GM19035 (cell line): ENCODE measurements around the gene ZNF653.

Experiments
- ATAC-seq: cut with Tn5 transposase; IDR thresholded peaks from one replicate; pipeline ENCODE4 v1.9.1; 2021; ENCODE audit not compliant: unreplicated experiment

ZNF653 gene, protein sequence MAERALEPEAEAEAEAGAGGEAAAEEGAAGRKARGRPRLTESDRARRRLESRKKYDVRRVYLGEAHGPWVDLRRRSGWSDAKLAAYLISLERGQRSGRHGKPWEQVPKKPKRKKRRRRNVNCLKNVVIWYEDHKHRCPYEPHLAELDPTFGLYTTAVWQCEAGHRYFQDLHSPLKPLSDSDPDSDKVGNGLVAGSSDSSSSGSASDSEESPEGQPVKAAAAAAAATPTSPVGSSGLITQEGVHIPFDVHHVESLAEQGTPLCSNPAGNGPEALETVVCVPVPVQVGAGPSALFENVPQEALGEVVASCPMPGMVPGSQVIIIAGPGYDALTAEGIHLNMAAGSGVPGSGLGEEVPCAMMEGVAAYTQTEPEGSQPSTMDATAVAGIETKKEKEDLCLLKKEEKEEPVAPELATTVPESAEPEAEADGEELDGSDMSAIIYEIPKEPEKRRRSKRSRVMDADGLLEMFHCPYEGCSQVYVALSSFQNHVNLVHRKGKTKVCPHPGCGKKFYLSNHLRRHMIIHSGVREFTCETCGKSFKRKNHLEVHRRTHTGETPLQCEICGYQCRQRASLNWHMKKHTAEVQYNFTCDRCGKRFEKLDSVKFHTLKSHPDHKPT

DNA sequence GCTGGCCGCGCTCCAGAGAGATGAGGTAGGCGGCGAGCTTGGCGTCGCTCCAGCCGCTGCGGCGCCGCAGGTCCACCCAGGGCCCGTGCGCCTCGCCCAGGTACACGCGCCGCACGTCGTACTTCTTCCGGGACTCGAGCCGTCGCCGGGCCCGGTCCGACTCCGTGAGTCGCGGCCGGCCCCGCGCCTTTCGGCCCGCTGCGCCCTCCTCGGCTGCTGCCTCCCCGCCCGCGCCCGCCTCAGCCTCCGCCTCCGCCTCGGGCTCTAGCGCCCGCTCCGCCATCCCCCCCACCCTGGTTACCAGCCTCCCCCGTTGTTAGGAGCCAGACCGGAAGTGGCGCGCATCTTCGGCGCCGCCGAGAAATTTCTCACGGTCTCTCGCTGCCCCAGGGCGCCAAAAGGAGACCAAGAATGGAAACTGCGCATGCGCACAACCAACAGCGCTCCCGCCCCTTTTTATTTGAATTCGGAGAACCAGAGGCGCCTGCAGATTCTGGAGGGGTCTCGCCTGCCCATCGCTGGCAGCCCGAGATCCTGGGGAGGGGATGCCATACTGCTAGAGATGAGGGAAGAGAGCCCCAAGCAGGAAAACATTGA is at the start of gene ZNF653:
TSS of gene ZNF653 (minus strand) at position 336 of the 597 bp plus-strand sequence. CDS start at position 283, 53 bp downstream.
- peak; percentile 56 for ATAC-seq

DNA sequence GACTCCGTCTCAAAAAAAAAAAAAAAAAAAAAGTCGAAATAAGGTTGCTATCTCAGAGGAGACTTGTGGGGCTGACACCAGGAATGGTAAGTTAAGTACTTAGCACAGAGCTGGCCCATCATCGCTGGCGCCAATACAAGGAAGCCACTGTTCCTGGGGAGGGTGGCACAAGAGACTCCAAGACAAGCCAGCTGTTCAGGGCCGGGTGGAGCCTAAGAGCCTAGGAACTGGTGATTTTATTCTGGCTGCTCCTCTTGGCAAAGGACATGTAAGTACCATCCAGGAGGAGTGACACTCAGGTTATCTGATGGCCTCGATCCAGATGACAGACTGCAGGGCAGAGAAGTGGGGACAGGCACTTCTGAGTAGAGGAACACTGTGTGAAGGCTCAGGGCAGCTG is 49.6 kb upstream of the ZNF653 start:
- no peak for ATAC-seq

DNA sequence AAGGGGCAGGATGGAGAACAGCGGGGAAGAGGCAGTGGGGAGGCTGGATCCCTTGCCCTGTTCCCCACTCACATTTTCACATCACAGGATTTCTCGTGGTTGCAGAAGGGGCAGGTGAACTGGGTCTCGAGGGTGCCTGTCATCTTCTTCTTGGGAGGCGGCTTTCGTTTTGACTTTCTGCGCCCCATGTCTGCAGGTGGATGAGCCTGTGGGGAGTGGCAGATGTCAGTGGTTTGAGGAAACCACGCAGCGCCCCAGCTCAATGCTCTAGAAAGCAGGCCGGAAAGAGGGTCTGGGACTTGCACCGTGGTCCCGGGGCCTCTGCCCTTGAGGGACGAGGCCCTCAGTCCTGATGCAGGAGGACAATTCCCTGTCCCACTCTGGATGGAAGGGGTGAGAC is 48.5 kb upstream of the ZNF653 start:
- ATAC-seq = no peak

DNA sequence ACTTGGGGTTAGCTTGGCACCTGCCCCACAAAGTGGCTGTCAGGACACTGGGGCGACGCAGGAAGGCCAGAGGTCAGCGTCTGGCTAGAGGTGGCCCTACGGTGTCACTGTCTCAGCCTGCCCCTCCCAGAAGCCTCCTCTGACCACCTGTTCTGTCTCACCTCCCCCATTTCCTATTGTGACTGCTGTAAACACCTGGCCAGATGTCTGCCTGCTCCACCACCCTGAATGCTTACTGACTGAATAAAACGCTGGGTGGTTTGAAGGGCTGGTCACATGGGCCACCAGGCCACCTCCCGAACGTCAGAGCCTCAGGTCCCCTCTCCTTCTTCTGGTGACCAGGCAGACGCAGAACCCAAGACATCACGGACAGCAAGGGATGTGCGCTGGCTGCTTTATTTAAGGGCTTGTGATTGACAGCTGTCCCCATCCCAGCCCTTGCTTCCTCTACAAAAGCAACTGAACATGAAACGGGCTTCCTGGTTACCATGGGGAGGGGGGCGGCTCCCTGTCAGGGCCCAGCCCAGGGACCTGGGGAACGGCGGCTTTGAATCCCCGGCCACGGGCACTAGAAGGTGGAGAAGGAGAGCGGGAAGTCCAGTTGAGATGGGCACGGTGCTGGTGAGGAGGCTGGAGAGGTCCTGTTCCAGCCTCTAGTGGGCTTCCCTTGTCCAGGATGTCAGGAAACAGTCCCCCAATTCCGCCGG is 47.2 kb upstream of the ZNF653 start:
- ATAC-seq = no peak

DNA sequence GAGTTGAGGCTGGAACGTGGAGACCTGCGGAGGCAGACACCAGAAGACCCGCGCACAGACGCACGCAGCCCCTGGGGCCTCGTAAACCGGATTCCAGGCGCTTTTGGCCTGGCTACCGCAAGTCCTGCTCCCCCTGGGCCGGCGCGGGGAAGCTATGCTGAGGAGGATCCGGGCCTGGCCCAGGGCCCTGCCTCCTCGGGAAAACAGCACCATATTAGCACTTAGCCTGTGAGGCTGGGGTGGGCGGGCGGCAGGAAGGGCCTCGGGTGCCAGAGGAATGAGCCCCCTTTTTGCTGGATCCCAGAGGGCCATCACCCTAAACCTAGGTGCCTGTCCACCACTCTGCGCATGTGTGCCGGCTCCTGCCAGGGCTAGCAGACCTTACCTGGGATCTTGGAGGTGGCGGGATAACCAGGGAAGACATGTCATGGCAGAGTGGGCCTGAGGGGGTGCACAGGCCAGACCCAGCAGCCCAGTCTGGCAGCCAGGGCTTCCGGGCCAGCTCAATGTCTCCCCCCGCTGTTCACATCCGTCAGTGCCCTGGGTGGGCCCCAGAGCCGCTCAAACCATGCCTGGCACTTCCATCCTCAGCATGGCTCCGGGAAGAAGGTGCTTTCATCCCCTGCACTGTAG is 46.1 kb upstream of the ZNF653 start:
- no peak for ATAC-seq

DNA sequence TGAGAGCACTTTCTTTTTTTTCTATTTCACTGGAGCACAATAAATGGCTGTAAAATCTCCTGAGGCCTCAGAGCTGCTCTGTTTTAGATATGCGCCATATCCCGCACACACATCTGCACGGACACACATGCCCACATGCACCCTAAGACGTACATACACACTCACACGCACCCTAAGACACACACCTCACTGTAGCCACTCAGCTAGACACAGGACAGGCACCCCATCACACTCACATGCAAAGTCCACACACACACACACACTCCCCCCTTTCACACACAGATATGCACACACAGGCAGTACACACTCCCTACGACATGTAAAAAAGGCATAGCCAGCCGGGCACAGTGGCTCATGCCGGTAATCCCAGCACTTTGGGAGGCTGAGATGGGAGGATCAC is 44.6 kb upstream of the ZNF653 start:
- ATAC-seq = no peak

DNA sequence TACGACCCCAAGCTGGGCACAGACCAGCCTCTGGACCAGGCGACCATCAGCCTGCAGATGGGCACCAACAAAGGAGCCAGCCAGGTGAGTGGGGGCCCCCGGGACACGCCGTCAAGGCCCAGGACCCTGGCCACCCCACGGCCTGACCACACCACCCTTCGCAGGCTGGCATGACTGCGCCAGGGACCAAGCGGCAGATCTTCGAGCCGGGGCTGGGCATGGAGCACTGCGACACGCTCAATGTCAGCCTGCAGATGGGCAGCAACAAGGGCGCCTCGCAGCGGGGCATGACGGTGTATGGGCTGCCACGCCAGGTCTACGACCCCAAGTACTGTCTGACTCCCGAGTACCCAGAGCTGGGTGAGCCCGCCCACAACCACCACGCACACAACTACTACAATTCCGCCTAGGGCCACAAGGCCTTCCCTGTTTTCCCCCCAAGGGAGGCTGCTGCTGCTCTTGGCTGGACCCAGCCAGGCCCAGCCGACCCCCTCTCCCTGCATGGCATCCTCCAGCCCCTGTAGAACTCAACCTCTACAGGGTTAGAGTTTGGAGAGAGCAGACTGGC is 43.8 kb upstream of the ZNF653 start:
- no peak for ATAC-seq

DNA sequence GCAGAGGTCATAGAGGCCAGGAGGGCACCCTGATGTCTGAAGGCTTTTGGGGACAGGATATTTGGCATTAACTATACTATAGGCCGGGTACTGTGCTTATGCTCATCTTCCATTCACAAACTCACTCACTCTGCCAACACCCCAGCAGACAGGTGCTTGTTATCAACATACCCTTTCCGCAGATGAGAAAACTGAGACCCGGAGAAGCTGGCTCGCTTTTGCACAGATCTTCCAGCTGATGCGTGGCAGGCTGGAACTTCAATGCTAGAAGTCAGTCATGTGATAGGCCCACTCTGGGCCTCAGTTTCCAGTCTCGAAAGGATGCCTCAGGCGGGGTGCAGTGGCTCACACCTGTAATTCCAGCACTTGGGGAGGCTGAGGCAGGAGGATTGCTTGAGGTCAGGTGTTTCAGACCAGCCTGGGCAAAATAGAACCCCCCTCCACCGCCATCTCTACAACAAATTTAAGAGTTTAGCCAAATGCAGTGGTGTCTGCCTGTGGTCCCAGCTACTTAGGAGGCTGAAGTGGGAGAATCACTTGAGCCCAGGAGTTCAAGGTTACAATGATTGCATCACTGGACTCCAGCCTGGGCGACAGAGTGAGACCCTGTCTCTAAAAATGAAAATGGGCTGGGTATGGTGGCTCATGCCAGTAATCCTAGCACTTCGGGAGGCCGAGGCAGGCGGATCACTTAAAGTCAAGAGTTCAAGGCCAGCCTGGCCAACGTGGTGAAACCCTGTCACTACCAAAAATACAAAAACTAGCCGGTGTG is 42.5 kb upstream of the ZNF653 start:
- ATAC-seq = no peak

DNA sequence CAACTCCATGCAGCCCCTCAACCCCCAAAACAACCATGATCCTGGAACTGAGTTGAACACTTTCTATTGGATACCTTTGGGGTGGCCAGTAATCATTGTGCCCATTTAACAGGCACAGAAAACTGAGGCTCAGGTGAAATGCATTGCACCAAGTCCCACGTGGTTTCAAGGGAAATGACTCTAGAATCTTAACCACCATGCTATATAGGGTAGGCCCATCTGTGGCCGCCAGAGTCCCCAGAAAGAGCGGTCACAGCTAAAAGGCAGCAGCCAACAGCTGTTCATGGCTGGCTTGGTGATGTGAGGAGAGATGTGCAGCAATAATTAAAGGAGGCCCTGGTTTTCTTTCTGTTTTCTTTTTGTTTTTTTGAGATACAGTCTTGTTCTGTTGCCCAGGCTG is 35.6 kb upstream of the ZNF653 start:
- ATAC-seq = no peak

DNA sequence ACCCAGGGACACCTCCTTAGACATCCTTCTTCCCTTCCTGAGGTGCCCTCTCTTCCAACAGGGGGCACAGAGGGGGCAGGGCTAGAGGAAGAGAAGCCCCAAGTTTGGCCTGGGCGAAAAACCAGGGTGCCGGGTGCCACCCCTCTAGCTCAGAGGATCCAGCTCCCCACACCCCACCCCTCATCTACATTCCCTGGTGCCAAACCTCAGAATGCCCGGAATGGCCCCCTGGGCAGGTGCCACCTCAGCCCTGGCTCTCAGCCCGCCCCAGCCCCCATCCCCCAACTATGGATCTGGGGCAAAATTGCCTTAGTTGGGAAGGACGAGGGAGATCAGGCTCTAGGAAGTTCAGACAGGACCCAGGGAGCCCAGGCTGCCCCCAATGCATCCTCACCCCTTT is 35.0 kb upstream of the ZNF653 start:
- no peak for ATAC-seq

DNA sequence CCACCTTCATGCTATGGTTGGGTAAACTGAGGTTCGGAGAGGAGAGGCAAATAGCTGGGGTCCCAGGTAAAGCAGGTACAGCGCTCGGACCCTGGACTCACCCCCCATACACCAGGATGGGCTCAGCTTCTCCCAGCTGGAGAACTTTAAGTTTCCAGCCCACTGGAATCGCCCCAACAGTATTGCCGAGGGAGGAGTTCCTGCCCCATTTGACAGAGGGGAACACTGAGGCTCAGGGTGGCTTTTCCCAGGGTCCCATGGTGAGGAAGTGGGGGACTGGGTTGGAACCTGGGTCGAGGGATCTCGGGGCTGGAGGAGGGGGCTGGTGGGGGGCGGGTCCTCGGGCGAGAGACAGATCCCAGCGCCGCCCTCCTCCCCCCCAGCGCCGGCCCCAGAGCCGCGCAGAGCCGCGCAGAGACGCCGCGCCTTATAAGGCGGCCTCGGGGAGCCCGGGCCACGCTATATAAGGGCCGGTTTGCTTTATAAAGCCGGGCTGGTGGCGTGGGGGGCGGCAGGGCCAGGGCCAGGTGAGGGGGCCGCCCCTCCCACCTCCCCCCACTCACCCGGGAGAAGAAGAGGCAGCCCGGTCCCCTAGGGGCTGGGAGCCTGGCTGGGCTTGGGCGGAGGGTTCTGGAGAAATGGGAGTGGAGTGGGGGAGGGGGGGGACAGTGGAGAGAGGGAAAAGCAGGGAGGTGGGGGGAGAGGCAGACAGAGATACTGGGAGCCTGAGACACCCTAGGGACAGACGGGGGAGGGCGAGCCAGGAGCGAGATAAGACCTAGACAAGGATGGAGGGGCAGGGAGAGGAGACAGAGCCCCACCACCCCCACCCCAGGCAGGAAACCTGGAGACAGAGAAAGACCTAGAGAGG is 34.1 kb upstream of the ZNF653 start:
- no peak for ATAC-seq

DNA sequence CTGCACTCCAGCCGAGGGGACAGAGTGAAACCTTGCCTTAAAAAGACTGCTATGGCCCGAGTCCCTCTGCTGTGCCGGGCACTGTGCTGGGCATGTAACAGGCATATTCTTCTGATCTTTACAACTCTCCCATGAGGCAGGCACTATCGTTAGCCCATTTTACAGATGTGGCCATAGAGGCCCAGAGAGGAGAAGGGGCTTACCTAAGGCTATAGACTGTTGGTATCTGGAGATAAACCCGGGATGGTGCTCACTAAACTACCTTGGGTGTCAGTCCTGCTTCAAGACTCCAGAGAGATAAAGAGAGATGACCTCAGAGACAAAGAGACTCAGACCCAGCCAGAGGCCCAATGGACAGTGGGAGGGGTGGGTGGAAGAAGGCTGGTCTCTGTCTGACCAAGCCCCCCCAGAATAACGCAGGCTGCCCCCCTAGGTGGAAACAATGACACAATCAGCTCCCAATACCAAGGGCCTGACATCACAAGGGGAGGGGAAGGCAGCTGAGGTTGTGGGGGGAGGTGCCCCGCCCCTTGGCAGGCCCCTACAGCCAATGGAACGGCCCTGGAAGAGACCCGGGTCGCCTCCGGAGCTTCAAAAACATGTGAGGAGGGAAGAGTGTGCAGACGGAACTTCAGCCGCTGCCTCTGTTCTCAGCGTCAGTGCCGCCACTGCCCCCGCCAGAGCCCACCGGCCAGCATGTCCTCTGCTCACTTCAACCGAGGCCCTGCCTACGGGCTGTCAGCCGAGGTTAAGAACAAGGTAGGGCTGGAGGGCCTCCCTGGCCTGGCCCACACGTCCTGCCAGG is 32.8 kb upstream of the ZNF653 start, which contains the start of gene CNN1:
TSS of gene CNN1 (plus strand) at position 620 of the 805 bp plus-strand sequence. CDS start at position 697, 77 bp downstream.
- no peak for ATAC-seq

DNA sequence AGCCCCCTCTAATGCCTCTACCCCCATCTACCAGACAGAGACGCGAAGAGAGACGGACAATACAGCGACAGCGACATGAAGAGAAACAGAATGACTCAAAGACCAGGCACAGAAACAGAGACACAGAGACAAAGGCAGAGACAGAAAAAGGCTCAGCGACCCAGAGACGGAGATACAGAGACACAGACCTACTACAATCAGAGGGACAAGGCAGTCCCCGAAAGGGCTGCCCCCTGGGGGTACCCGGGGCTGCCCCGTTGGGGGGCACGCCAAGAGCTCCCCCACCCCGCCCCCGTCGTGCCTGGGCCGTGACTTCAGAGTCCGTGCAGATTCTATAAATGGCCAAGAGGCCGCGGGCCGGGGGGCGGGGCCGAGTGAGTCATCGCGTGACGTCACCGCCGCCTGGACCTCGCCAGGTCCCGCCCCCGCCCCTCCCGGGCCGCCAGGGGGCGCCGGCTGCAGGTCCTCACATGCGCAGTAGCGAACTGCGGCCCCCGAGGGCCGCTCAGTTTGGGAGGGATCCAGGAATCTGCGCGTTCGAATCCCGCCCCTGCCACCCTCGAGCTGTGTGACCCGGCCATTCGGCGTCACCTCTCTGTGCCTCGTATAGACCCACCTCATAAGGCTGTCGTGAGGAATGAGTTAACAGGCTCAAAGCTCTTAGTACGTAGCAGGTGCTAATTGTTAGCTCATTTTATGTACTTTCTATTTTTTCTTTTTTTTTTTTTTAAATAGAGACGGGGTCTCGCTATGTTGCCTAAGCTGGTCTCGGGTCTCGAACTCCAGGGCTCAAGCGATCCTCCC is 30.4 kb upstream of the ZNF653 start:
- ATAC-seq = peak; percentile 74

DNA sequence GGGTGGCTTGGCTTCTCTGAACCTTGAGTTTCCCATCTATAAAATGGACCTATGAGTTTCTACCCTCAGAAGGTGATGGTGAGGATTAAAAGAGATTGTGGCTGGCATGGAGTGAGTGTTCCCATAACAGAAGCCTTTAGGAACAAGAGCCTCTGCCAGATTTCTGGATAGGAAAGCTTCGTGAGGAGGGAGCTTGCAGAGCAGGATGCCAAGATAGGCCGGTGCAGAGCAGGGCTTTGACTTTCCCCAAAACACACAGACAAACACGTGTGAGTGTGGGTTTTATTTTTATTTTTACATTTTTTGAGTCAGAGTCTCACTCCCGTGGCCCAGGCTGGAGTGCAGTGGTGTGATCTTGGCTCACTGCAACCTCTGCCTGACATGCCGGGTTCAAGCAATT is 29.3 kb upstream of the ZNF653 start:
- ATAC-seq = no peak

DNA sequence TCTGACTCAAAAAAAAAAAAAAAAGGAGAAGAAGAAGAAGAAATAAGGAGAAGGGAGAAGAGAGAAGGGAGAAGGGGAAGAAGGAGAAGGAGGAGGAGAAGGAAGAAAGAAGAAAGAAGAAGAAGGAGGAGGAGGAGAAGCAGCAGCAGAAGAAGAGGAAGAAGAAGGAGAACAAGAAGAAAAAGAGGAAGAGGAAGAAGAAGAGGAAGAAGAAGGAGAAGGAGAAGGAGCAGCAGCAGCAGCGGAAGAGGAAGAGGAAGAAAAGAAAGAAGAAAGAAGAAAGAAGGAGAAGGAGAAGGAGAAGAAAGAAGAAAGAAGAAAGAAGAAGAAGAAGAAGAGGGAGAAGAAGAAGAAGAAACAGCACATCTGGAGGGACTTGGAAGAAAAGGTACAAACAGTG is 28.9 kb upstream of the ZNF653 start:
- no peak for ATAC-seq

DNA sequence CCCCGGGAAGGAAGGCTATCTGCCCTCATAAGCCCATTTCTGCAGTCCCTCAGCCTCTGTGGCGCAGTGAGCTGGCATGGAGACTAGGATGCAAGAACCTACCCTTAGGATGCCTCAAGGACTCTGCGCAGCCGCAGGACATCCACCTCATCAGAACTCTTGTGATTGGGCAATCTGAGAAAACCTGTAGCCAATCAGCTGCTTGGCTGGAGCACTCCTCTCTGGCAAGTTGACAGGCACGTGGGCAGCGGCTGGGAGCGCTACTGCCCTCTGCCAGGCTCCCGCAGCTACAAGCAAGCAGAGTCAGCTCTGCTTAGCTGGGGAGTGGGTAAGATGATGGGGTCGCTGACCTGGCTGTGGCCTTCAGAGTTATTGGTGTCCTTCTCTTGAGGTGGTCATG is 24.8 kb upstream of the ZNF653 start:
- ATAC-seq = no peak
